DOHH2 (cell line): ENCODE results near the gene ITGAX.

Source experiments
- H3F3A ChIP-seq: fragments of 200-600 bp; sonication (generic), shearing (Covaris generic); 2 replicates; pipeline ENCODE4 v1.6.0; 2016; ENCODE audit warnings: antibody characterized with exemption, mild to moderate bottlenecking; ENCODE audit not compliant: control insufficient read depth, insufficient read depth
- H3K27ac ChIP-seq: fragments of 200-600 bp; sonication (generic); 2 replicates; pipeline ENCODE4 v1.5.1; 2014; ENCODE audit warnings: low read depth, mild to moderate bottlenecking, low read length, moderate library complexity
- H3K27me3 ChIP-seq: fragments of 200-600 bp; sonication (generic); 2 replicates; pipeline ENCODE4 v1.6.1; 2014; ENCODE audit warnings: mild to moderate bottlenecking, low read length, mixed read lengths; ENCODE audit not compliant: control insufficient read depth
- H3K36me3 ChIP-seq: fragments of 200-600 bp; sonication (generic); 2 replicates; pipeline ENCODE4 v1.6.1; 2014; ENCODE audit warnings: mild to moderate bottlenecking, low read length, moderate library complexity, mixed read lengths; ENCODE audit not compliant: control insufficient read depth
- H3K4me1 ChIP-seq: fragments of 200-600 bp; sonication (generic); 2 replicates; pipeline ENCODE4 v1.6.1; 2014; ENCODE audit warnings: mild to moderate bottlenecking, low read length, mixed read lengths; ENCODE audit not compliant: control insufficient read depth
- H3K4me2 ChIP-seq: fragments of 200-600 bp; sonication (generic); 2 replicates; pipeline ENCODE4 v1.6.0; 2014; ENCODE audit warnings: mild to moderate bottlenecking, low read length, moderate library complexity
- H3K4me3 ChIP-seq: fragments of 200-600 bp; sonication (generic); 2 replicates; pipeline ENCODE4 v1.5.1; 2014; ENCODE audit warnings: mild to moderate bottlenecking, low read length, mixed read lengths
- H3K79me2 ChIP-seq: fragments of 200-600 bp; sonication (generic); 2 replicates; pipeline ENCODE4 v1.6.1; 2014; ENCODE audit warnings: mild to moderate bottlenecking, low read length, mixed read lengths; ENCODE audit not compliant: control insufficient read depth
- H3K9me2 ChIP-seq: fragments of 200-600 bp; sonication (generic); replicated peaks from 2 replicates; pipeline ENCODE4 v1.6.1; 2014; ENCODE audit warnings: mild to moderate bottlenecking, low read length, mixed read lengths; ENCODE audit not compliant: control insufficient read depth
- H3K9me3 ChIP-seq: fragments of 200-600 bp; sonication (generic); 2 replicates; pipeline ENCODE4 v1.6.1; 2014; ENCODE audit warnings: antibody characterized with exemption, low read length, mixed read lengths; ENCODE audit not compliant: control insufficient read depth, insufficient read depth
- H4K20me1 ChIP-seq: fragments of 200-600 bp; sonication (generic); 2 replicates; pipeline ENCODE4 v1.6.0; 2014; ENCODE audit warnings: low read depth, mild to moderate bottlenecking, antibody characterized with exemption, low read length, moderate library complexity; ENCODE audit not compliant: control insufficient read depth, insufficient read depth
- CTCF ChIP-seq: fragments of 200-600 bp; sonication (generic); IDR thresholded peaks from one replicate; pipeline ENCODE4 v1.5.1; 2014; ENCODE audit warnings: antibody characterized with exemption, mild to moderate bottlenecking, low read depth, low read length; ENCODE audit not compliant: poor library complexity, severe bottlenecking
- EZH2phosphoT487 ChIP-seq: fragments of 200-600 bp; sonication (generic); IDR thresholded peaks from 2 replicates; pipeline ENCODE4 v1.6.1; 2017; ENCODE audit warnings: borderline replicate concordance, mild to moderate bottlenecking, antibody characterized with exemption, low read length, moderate library complexity, mixed read lengths

Gene ITGAX

GRCh38 chr16:31401436-31401835 lies 46.5 kb downstream of the ITGAX start:
- no peaks in the 10 kb centered on the region for H3K9me3 ChIP-seq
- H3K27me3 ChIP-seq = no peaks in the 10 kb centered on the region
- H3K79me2 ChIP-seq = no peaks in the 10 kb centered on the region
- no peaks in the 10 kb centered on the region for H3K36me3 ChIP-seq
- TF ChIP-seq CTCF = no peak
- no peak for TF ChIP-seq EZH2phosphoT487
- H3K9me2 ChIP-seq = no peaks in the 10 kb centered on the region
- H3F3A ChIP-seq = no peaks in the 10 kb centered on the region
- H3K4me2 ChIP-seq = no peak overlapping the region
- H3K27ac ChIP-seq = no peak overlapping the region
- H4K20me1 ChIP-seq = no peaks in the 10 kb centered on the region
- no peak overlapping the region for H3K4me3 ChIP-seq
- H3K4me1 ChIP-seq = no peaks in the 10 kb centered on the region

- H3K9me3 ChIP-seq = no peaks in the 10 kb centered on the region
- no peaks in the 10 kb centered on the region for H3K9me2 ChIP-seq
- no peak overlapping the region for H3K27ac ChIP-seq
- no peaks in the 10 kb centered on the region for H4K20me1 ChIP-seq
- H3K36me3 ChIP-seq = no peaks in the 10 kb centered on the region
- H3K4me2 ChIP-seq = no peak overlapping the region
- H3K79me2 ChIP-seq = no peaks in the 10 kb centered on the region
- no peak overlapping the region for H3K4me3 ChIP-seq
- H3F3A ChIP-seq = no peaks in the 10 kb centered on the region
- TF ChIP-seq EZH2phosphoT487 = no peak
- TF ChIP-seq CTCF = no peak
- H3K27me3 ChIP-seq = no peaks in the 10 kb centered on the region
- no peaks in the 10 kb centered on the region for H3K4me1 ChIP-seq
These were observed 47.7 kb downstream of the ITGAX start for GRCh38 chr16:31402687-31403086.

- Histone ChIP-seq H3K4me2 (no peak overlapping the region), H3K79me2 (no peaks in the 10 kb centered on the region), H3K27ac (no peak overlapping the region), H3K9me3 (no peaks in the 10 kb centered on the region), H3F3A (no peaks in the 10 kb centered on the region), H3K4me1 (no peaks in the 10 kb centered on the region), H3K4me3 (no peak overlapping the region), H3K27me3 (no peaks in the 10 kb centered on the region), H3K9me2 (no peaks in the 10 kb centered on the region), H3K36me3 (no peaks in the 10 kb centered on the region), H4K20me1 (no peaks in the 10 kb centered on the region)
- TF ChIP-seq EZH2phosphoT487 (no peak), CTCF (no peak)
These were observed 48.8 kb downstream of the ITGAX start for GRCh38 chr16:31403590-31404352.
